ENCODE measurements around the gene ETV6. TPM values are rescaled to one million over a fixed set of nuclear protein-coding genes. Genes with fewer than 3 reads are reported as not detected.

The ETV6 gene
- total and polyA plus RNA-seq, 2 of the 8 experiments (the other 6 are each of a cell fraction or from before 2014, with no cell fraction given): 5.5 to 23.9 TPM

- FAIRE-seq: no peak
- TF ChIP-seq, protein P1, sequence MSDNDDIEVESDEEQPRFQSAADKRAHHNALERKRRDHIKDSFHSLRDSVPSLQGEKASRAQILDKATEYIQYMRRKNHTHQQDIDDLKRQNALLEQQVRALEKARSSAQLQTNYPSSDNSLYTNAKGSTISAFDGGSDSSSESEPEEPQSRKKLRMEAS (IDR thresholded peaks at IDR 0.05): no peak
- no peak for TF ChIP-seq JUN (IDR thresholded peaks at IDR 0.05; ENCODE audit: low read depth, low read length)
- TF ChIP-seq FOSL1 (IDR thresholded peaks at IDR 0.05; ENCODE audit: insufficient read depth, low read depth, low read length): no peak
- no peak for TF ChIP-seq EZH2 (IDR thresholded peaks at IDR 0.05; ENCODE audit: low read depth, low read length, severe bottlenecking)
- no peak for TF ChIP-seq SAP30 (IDR thresholded peaks at IDR 0.05; ENCODE audit: insufficient read depth, insufficient replicate concordance, low read length)
- TF ChIP-seq CBX5 (IDR thresholded peaks at IDR 0.05; ENCODE audit: low read depth, low read length): no peak
- no peak for TF ChIP-seq KDM4A (IDR thresholded peaks at IDR 0.05; ENCODE audit: low read depth, low read length, severe bottlenecking)
- no peak for TF ChIP-seq ASH2L (IDR thresholded peaks at IDR 0.05; ENCODE audit: low read length)
- TF ChIP-seq BACH1 (IDR thresholded peaks at IDR 0.05; ENCODE audit: low read length): no peak
- no peak for TF ChIP-seq CEBPB (IDR thresholded peaks at IDR 0.05; ENCODE audit: low read depth, low read length)
- no peak for TF ChIP-seq POU5F1 (IDR thresholded peaks at IDR 0.05; ENCODE audit: low read depth, low read length)
- TF ChIP-seq GABPA (IDR thresholded peaks at IDR 0.05; ENCODE audit: borderline replicate concordance, insufficient read depth, low read length): no peak
- TF ChIP-seq, protein P2, sequence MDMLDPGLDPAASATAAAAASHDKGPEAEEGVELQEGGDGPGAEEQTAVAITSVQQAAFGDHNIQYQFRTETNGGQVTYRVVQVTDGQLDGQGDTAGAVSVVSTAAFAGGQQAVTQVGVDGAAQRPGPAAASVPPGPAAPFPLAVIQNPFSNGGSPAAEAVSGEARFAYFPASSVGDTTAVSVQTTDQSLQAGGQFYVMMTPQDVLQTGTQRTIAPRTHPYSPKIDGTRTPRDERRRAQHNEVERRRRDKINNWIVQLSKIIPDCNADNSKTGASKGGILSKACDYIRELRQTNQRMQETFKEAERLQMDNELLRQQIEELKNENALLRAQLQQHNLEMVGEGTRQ (IDR thresholded peaks at IDR 0.05; ENCODE audit: low read length): no peak
- TF ChIP-seq SIX5 (IDR thresholded peaks at IDR 0.05; ENCODE audit: low read depth, low read length): no peak
Observed at GRCh38 chr12:11939223-11939622, 289.7 kb downstream of the ETV6 start.

More at GRCh38 chr12:11939223-11939622, 289.7 kb downstream of the ETV6 start:
- H2BK15ac ChIP-seq (ENCODE audit: low read length): no peak overlapping the region
- H3K14ac ChIP-seq (ENCODE audit: insufficient read length): no peak overlapping the region
- H3K36me3 ChIP-seq (ENCODE audit: control insufficient read depth in 2 of 4, insufficient read depth in 4 of 4, low read length in 3 of 4): no peaks in the 10 kb centered on the region
- H3K27me3 ChIP-seq (replicated peaks in 1 of 4; ENCODE audit: control insufficient read depth in 3 of 4, extremely low read depth in 1 of 4, insufficient read depth in 3 of 4, low read length in 3 of 4): no peaks in the 10 kb centered on the region
- H2BK5ac ChIP-seq (ENCODE audit: low read depth, low read length): no peak overlapping the region
- H3K4ac ChIP-seq (replicated peaks; ENCODE audit: insufficient read length, low read depth, low read length): no peak overlapping the region
- no peak overlapping the region for H2BK20ac ChIP-seq (ENCODE audit: low read length)
- POLR2A ChIA-PET (ENCODE audit: partially characterized antibody): no interaction called here
- no peaks in the 10 kb centered on the region for H3K79me2 ChIP-seq (ENCODE audit: control insufficient read depth in 1 of 2, insufficient read depth in 2 of 2, low read length in 2 of 2)
- H3K23me2 ChIP-seq (ENCODE audit: low read depth, low read length): no peaks in the 10 kb centered on the region
- CTCF ChIA-PET (ENCODE audit: partially characterized antibody): no interaction called here
- no peak overlapping the region for H4K91ac ChIP-seq (replicated peaks; ENCODE audit: insufficient read length, low read length)
- no peak overlapping the region for H3K4me3 ChIP-seq (ENCODE audit: extremely low read depth in 1 of 4, insufficient read depth in 2 of 4, low read depth in 3 of 4, low read length in 4 of 4)
- no peak overlapping the region for H2AFZ ChIP-seq (ENCODE audit: low read length)
- no peak overlapping the region for H3K23ac ChIP-seq (ENCODE audit: insufficient read length)
- H3K79me1 ChIP-seq (ENCODE audit: low read depth, low read length): no peaks in the 10 kb centered on the region
- H2BK12ac ChIP-seq (ENCODE audit: low read depth, low read length): no peak overlapping the region
- H4K8ac ChIP-seq (ENCODE audit: extremely low read depth, insufficient read depth, low read length): no peak overlapping the region
- H3K9ac ChIP-seq (replicated peaks in 1 of 4; ENCODE audit: extremely low read depth in 1 of 4, low read depth in 3 of 4, low read length in 3 of 4): no peak overlapping the region
- H3K56ac ChIP-seq (replicated peaks; ENCODE audit: insufficient read length, low read depth, low read length): no peak overlapping the region
- no peak overlapping the region for H2BK120ac ChIP-seq (replicated peaks; ENCODE audit: low read depth, low read length)
- H4K20me1 ChIP-seq (replicated peaks in 1 of 2; ENCODE audit: control insufficient read depth in 1 of 2, insufficient read depth in 2 of 2, low read length in 2 of 2): no peaks in the 10 kb centered on the region
- H3K4me1 ChIP-seq (replicated peaks in 1 of 4; ENCODE audit: control insufficient read depth in 3 of 4, insufficient read depth in 4 of 4, low read length in 3 of 4): no peaks in the 10 kb centered on the region
- no peak overlapping the region for H2AK5ac ChIP-seq (ENCODE audit: low read depth, low read length)
- H3K27ac ChIP-seq (ENCODE audit: low read depth, low read length): no peak overlapping the region
- 90% methylated on average over 4 of the region's 4 CpGs; no CpG with 5 or more reads in 1 of the 2 experiments for WGBS, 2 experiments (ENCODE audit: extremely low coverage in 1 of 2, insufficient coverage in 1 of 2, insufficient read length in 1 of 2, insufficient replicate concordance in 2 of 2, low coverage in 1 of 2, low lambda C conversion rate in 2 of 2, missing lambda C conversion rate in 1 of 2)
- H4K5ac ChIP-seq (ENCODE audit: insufficient read length, low read depth, low read length): no peak overlapping the region
- H3K18ac ChIP-seq (ENCODE audit: extremely low read depth, low read length): no peak overlapping the region
- H3K9me3 ChIP-seq (ENCODE audit: insufficient read depth in 2 of 2, low read depth in 1 of 2, low read length in 1 of 2): no peaks in the 10 kb centered on the region
- DNase-seq (ENCODE audit: low read depth in 1 of 2, low spot score in 2 of 2): no peak
- no peak overlapping the region for H3K4me2 ChIP-seq (ENCODE audit: insufficient read depth in 1 of 2, low read depth in 2 of 2, low read length in 2 of 2)

All from H1 (cell line).